Calu3 (cell line): ENCODE results near the gene CD164. TPM values are rescaled to one million over a fixed set of nuclear protein-coding genes. Genes with fewer than 3 reads are reported as not detected.

Experiments used
- BruUV-seq: library from RNA; stranded (reverse); fragments of 400-500 nt; replicated peaks from 2 replicates; lab custom pipeline; 2021; lab: Mats Ljungman, UMichigan
- CTCF ChIA-PET: fragments of 300-600 bp; sonication (Branson Sonifier 250); formaldehyde crosslinking; loops from one replicate; lab custom pipeline; 2022; ENCODE audit warnings: antibody characterized with exemption; lab: Charles Lee
- DNase-seq: peaks from one replicate; pipeline ENCODE4 v3.0.0; 2022
- H3K27ac Mint-ChIP-seq: one replicate; pipeline ENCODE4 v1.8.0; 2022; ENCODE audit warnings: mixed read lengths; ENCODE audit not compliant: unreplicated experiment
- H3K27me3 Mint-ChIP-seq: one replicate; pipeline ENCODE4 v1.8.0; 2022; ENCODE audit warnings: mixed read lengths; ENCODE audit not compliant: unreplicated experiment
- H3K36me3 Mint-ChIP-seq: one replicate; pipeline ENCODE4 v1.8.0; 2022; ENCODE audit warnings: mild to moderate bottlenecking, moderate library complexity, mixed read lengths; ENCODE audit not compliant: insufficient read depth, unreplicated experiment
- H3K4me1 Mint-ChIP-seq: one replicate; pipeline ENCODE4 v1.8.0; 2022; ENCODE audit warnings: mild to moderate bottlenecking, low read depth, mixed read lengths; ENCODE audit not compliant: unreplicated experiment
- H3K4me3 Mint-ChIP-seq: one replicate; pipeline ENCODE4 v1.8.0; 2022; ENCODE audit warnings: mild to moderate bottlenecking, low read depth, moderate library complexity, mixed read lengths; ENCODE audit not compliant: unreplicated experiment
- H3K9me3 Mint-ChIP-seq: one replicate; pipeline ENCODE4 v1.8.0; 2022; ENCODE audit warnings: low read depth, mixed read lengths; ENCODE audit not compliant: unreplicated experiment
- CTCF ChIP-seq: fragments of 200-600 bp; IDR thresholded peaks from one replicate; pipeline ENCODE4 v1.8.0; 2022; ENCODE audit warnings: antibody characterized with exemption; ENCODE audit not compliant: unreplicated experiment
- intact Hi-C: fragments of 100-400 bp; cut with micrococcal nuclease; formaldehyde crosslinking; loops from one replicate; pipeline ENCODE4 v1.10.0; 2022; ENCODE audit not compliant: unreplicated experiment
- total RNA-seq: library from RNA; stranded (reverse); gene quantifications from 2 replicates; pipeline ENCODE4 v1.2.3, GENCODE V29; 2022

CD164 gene
- total RNA-seq, 1 experiment from 2014 or later: 343 TPM

GRCh38 chr6:109406196-109406595 is 23.9 kb upstream of the CD164 start:
- CTCF ChIA-PET: interaction anchor here (0.9 kb wide), 1 partner anchor 10 kb away, joined by 3 read pairs; no protein-coding TSS in a partner anchor
- intact Hi-C loops: no loop called here
- Mint-ChIP-seq H3K9me3 (no peaks in the 10 kb centered on the region), H3K4me3 (no peak overlapping the region), H3K27me3 (no peaks in the 10 kb centered on the region), H3K36me3 (no peaks in the 10 kb centered on the region), H3K27ac (no peak overlapping the region), H3K4me1 (no peaks in the 10 kb centered on the region)
- TF ChIP-seq CTCF: no peak
- no peak for DNase-seq
- BruUV-seq: no TSS peak

GRCh38 chr6:109397020-109397419 is 14.8 kb upstream of the CD164 start:
- TF ChIP-seq CTCF: no peak
- H3K4me3 Mint-ChIP-seq: no peak overlapping the region
- no TSS peak for BruUV-seq
- H3K27ac Mint-ChIP-seq: no peak overlapping the region
- CTCF ChIA-PET: interaction anchor here (1.0 kb wide), 1 partner anchor 100 kb away, joined by 3 read pairs; no protein-coding TSS in a partner anchor
- no peaks in the 10 kb centered on the region for H3K36me3 Mint-ChIP-seq
- H3K4me1 Mint-ChIP-seq: peaks cover 15% of the 10 kb centered on the region
- H3K9me3 Mint-ChIP-seq: no peaks in the 10 kb centered on the region
- H3K27me3 Mint-ChIP-seq: no peaks in the 10 kb centered on the region
- intact Hi-C loops: loop anchor here (1.0 kb wide), 1 partner anchor 210 kb away; no protein-coding TSS in a partner anchor
- DNase-seq: peak; percentile 20

- intact Hi-C loops: no loop called here
- H3K36me3 Mint-ChIP-seq: no peaks in the 10 kb centered on the region
- H3K4me1 Mint-ChIP-seq: peaks cover 15% of the 10 kb centered on the region
- no peak overlapping the region for H3K4me3 Mint-ChIP-seq
- peak overlapping the region; percentile 6 for H3K27ac Mint-ChIP-seq
- no peaks in the 10 kb centered on the region for H3K27me3 Mint-ChIP-seq
- no peaks in the 10 kb centered on the region for H3K9me3 Mint-ChIP-seq
- no TSS peak for BruUV-seq
- no peak for DNase-seq
- CTCF ChIA-PET: interaction anchor here (0.6 to 1.1 kb wide), 3 partner anchors 10 to 37 kb away, joined by 3 read pairs; no protein-coding TSS in a partner anchor
- no peak for TF ChIP-seq CTCF
Measured at GRCh38 chr6:109396046-109396718, 13.9 kb upstream of the CD164 start.

DNA sequence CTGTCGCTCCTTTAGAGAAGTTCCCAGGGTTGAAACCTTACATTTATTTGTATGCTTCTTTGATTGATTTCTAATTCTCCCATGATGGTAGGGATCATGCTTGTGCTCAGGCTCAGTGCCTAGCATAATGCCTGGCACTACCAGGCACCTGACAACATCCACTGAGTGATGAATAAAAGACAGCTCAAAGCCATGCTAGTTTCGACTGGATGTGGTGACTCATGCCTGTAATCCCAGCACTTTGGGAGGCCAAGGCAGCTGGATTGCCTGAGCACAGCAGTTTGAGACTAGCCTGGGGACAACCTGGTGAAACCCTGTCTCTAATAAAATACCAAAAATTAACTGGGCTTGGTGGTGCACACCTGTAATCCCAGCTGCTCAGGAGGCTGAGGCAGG is 11.6 kb upstream of the CD164 start:
- CTCF ChIA-PET: interaction anchor here (0.7 to 1.0 kb wide), 6 partner anchors 9 to 1289 kb away, joined by 3 to 4 read pairs (median 3); no protein-coding TSS in a partner anchor
- Mint-ChIP-seq H3K27ac (peak overlapping the region; percentile 65), H3K4me1 (peaks cover 15% of the 10 kb centered on the region), H3K27me3 (no peaks in the 10 kb centered on the region), H3K36me3 (no peaks in the 10 kb centered on the region), H3K4me3 (no peak overlapping the region), H3K9me3 (no peaks in the 10 kb centered on the region)
- intact Hi-C loops: no loop called here
- TF ChIP-seq CTCF: no peak
- DNase-seq: peak; percentile 7
- no TSS peak for BruUV-seq
